MM.1S (cell line): ENCODE results near the gene SCN4B.

Source experiments
- EZH2 ChIP-seq: fragments of 300-600 bp; sonication (generic); optimal IDR thresholded peaks from 2 replicates; pipeline ENCODE3; 2017; ENCODE audit warnings: low read depth, mild to moderate bottlenecking, antibody characterized with exemption, low read length, mixed read lengths
- TF ChIP-seq, protein P1 (sequence below): fragments of 300-600 bp; sonication (generic); IDR thresholded peaks from 2 replicates; pipeline ENCODE4 v1.5.1; 2016; ENCODE audit warnings: antibody characterized with exemption, low read length, mixed read lengths

DNA sequence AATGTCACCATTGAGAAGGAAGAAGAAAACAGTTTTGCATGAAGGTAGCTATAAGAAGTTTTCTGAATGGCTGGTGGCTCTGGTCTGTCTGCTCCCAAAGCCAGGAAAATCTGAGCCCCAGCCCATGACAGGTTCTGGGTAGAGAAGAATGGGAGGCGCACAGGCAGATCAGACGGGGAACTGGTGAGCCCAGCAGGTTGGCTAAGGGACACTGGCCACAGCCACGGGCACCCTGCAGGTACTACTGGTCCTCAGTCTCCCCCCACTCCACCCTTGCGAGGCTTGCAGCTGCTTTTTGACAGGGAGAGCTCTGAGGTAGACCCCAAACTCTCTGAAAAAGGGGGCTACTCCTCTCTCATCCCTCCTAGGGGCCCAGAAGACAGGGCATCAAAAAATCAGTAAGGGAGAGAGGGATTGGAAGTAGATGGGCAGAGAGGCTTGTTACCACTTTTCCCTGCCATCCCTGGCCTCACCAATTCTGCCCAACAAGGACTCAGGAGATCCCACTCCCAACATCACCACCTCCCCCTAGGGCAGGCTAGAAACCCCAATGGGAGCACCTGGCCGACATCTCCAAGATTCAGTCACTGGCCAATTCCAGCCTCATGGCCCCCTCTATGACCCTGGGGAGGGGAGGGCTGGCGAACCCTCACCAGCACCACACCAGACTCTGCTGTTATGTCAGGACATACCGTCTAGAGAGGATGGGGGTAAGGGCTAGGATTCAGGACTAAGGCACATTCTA lies 17.4 kb downstream of the SCN4B start:
- TF ChIP-seq, protein P1, sequence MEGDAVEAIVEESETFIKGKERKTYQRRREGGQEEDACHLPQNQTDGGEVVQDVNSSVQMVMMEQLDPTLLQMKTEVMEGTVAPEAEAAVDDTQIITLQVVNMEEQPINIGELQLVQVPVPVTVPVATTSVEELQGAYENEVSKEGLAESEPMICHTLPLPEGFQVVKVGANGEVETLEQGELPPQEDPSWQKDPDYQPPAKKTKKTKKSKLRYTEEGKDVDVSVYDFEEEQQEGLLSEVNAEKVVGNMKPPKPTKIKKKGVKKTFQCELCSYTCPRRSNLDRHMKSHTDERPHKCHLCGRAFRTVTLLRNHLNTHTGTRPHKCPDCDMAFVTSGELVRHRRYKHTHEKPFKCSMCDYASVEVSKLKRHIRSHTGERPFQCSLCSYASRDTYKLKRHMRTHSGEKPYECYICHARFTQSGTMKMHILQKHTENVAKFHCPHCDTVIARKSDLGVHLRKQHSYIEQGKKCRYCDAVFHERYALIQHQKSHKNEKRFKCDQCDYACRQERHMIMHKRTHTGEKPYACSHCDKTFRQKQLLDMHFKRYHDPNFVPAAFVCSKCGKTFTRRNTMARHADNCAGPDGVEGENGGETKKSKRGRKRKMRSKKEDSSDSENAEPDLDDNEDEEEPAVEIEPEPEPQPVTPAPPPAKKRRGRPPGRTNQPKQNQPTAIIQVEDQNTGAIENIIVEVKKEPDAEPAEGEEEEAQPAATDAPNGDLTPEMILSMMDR = no peak
- TF ChIP-seq EZH2 = no peak
